Measurements from ENCODE around the gene BATF2.

DNA sequence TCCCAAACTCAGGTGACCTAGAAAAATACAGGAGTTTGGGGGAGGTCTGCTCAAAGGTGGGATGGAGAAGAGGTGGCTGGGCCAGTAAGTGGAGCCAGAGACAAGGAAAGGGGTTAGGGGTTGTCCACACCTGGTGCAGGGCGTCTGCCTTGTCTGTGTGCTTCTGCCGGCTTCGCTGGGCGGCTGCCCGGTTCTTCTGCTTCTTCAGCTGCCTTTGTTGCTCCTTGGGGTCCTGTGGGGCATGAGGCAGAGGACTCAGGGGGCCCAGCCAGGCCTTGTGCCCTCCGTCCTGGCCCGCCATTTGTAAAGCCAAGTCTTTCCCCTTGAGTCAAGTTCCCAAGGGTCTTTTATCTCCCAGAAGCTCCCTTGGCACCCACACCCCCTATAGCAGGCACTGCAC is 2.5 kb downstream of the BATF2 start:
- TF ChIP-seq EZH2phosphoT487 (IDR thresholded peaks at IDR 0.05; ENCODE audit: low read length) (no peak), CTCF (IDR thresholded peaks at IDR 0.05; ENCODE audit: low read length) (no peak)

Data from MM.1S (cell line).